ENCODE results near the gene KCNMA1.

DNA sequence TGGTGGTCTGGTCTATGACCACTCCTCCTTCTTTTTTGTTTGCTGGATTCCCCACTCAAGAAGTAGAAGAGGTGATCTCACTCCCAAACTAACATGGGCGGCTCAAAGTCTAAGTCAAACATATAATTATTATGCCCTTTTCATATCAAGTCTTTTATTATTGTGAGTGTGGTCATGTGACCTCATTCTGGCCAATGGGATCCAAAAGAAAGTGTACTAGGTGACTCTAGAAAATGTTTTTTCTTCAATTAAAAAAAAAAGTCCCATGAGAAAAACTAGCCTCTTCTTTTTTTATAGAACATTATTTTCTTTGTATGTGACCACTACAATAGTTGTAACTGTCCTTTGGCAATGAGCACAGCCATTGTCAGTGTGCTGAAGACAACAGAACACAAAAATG lies 772.7 kb downstream of the KCNMA1 start:
- TF ChIP-seq, protein P1, sequence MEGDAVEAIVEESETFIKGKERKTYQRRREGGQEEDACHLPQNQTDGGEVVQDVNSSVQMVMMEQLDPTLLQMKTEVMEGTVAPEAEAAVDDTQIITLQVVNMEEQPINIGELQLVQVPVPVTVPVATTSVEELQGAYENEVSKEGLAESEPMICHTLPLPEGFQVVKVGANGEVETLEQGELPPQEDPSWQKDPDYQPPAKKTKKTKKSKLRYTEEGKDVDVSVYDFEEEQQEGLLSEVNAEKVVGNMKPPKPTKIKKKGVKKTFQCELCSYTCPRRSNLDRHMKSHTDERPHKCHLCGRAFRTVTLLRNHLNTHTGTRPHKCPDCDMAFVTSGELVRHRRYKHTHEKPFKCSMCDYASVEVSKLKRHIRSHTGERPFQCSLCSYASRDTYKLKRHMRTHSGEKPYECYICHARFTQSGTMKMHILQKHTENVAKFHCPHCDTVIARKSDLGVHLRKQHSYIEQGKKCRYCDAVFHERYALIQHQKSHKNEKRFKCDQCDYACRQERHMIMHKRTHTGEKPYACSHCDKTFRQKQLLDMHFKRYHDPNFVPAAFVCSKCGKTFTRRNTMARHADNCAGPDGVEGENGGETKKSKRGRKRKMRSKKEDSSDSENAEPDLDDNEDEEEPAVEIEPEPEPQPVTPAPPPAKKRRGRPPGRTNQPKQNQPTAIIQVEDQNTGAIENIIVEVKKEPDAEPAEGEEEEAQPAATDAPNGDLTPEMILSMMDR (conservative IDR thresholded peaks at IDR 0.05): no peak
- no peak for TF ChIP-seq EZH2 (IDR thresholded peaks at IDR 0.05; ENCODE audit: low read depth)

All from PC-9 (cell line).